ENCODE data around the gene PLPP7. TPM values are rescaled to one million over a fixed set of nuclear protein-coding genes. Genes with fewer than 3 reads are reported as not detected.

PLPP7 gene
- polyA plus RNA-seq, 1 of the 3 experiments (the other 2 are of a cell fraction) = 8.6 TPM

DNA sequence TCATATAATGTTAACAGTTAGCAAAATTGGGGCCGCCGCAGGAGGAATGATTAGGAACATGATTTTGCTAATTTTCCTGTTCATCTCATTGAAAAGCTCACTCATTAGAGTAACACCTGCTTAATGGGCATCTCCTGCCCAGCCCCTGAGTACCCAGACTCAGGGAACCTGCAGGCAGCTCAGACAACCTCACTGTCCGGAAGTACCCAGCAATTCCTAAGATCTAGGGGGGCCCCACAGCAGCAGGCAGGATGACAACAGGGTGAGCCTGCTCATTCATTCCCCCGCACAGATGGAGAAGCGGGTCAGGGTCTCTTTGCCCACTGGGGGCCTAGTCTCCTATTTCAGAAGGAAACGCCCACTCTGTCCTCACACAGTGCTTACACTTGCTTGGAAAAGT is 25.8 kb upstream of the PLPP7 start:
- CTCF ChIA-PET = interaction anchor here (1.3 to 1.5 kb wide), 2 partner anchors 16 to 73 kb away, joined by 3 read pairs; no protein-coding TSS in a partner anchor
- H3K79me2 ChIP-seq (ENCODE audit: insufficient read depth) = no peaks in the 10 kb centered on the region

DNA sequence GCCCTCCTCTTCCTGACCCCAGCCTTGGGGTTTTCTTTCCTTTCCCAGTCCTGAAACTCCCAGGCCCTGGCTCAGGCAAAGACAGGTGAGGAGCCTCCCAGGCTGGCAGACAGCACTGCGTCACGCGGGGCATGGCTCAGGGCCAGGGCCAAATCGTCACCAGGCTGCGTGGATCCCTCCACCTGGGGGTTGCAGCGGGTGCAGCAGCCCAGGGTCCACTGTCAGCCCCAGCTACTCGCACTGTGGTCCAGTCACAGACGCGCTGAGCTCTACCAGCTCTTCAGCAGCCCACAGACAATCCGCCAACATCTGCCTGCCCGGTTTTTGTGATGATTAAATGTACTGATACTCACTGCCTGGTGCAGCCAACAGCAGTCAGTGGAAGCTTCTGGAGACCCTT is 25.3 kb upstream of the PLPP7 start:
- TF ChIP-seq, protein P1, sequence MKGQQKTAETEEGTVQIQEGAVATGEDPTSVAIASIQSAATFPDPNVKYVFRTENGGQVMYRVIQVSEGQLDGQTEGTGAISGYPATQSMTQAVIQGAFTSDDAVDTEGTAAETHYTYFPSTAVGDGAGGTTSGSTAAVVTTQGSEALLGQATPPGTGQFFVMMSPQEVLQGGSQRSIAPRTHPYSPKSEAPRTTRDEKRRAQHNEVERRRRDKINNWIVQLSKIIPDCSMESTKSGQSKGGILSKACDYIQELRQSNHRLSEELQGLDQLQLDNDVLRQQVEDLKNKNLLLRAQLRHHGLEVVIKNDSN (IDR thresholded peaks at IDR 0.05; ENCODE audit: borderline replicate concordance, low read depth) = no peak
- TF ChIP-seq SIN3A (IDR thresholded peaks at IDR 0.05; ENCODE audit: borderline replicate concordance, low read depth, low read length) (no peak), TEAD4 (IDR thresholded peaks at IDR 0.05; ENCODE audit: borderline replicate concordance, insufficient read depth) (no peak), NRF1 (IDR thresholded peaks at IDR 0.05; ENCODE audit: low read depth, low read length) (no peak), RFX5 (IDR thresholded peaks at IDR 0.05; ENCODE audit: low read length) (no peak), EP300 (IDR thresholded peaks at IDR 0.05; ENCODE audit: borderline replicate concordance in 1 of 2, low read depth in 1 of 2, low read length in 1 of 2) (no peak), RXRA (IDR thresholded peaks at IDR 0.05; ENCODE audit: borderline replicate concordance, low read depth) (no peak), FOXM1 (IDR thresholded peaks at IDR 0.05; ENCODE audit: low read depth) (no peak), GABPA (IDR thresholded peaks at IDR 0.05; ENCODE audit: low read depth) (no peak), YY1 (IDR thresholded peaks at IDR 0.05; ENCODE audit: low read depth) (no peak), TCF12 (IDR thresholded peaks at IDR 0.05) (no peak), ELF1 (IDR thresholded peaks at IDR 0.05) (no peak)
- TF ChIP-seq, protein P2, sequence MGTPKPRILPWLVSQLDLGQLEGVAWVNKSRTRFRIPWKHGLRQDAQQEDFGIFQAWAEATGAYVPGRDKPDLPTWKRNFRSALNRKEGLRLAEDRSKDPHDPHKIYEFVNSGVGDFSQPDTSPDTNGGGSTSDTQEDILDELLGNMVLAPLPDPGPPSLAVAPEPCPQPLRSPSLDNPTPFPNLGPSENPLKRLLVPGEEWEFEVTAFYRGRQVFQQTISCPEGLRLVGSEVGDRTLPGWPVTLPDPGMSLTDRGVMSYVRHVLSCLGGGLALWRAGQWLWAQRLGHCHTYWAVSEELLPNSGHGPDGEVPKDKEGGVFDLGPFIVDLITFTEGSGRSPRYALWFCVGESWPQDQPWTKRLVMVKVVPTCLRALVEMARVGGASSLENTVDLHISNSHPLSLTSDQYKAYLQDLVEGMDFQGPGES (IDR thresholded peaks at IDR 0.05; ENCODE audit: low read depth, low read length) = no peak
- no peaks in the 10 kb centered on the region for H3K27me3 ChIP-seq (ENCODE audit: insufficient read depth)
- no peak overlapping the region for H3K4me2 ChIP-seq
- H3K9me3 ChIP-seq = no peaks in the 10 kb centered on the region
- no peak overlapping the region for H2AFZ ChIP-seq (ENCODE audit: low read depth)
- no peaks in the 10 kb centered on the region for H3K9me2 ChIP-seq
- no peak overlapping the region for H3K27ac ChIP-seq (ENCODE audit: low read depth in 2 of 2, low read length in 1 of 2)
- no peaks in the 10 kb centered on the region for H3F3A ChIP-seq (replicated peaks; ENCODE audit: insufficient read depth)
- H3K4me1 ChIP-seq (ENCODE audit: control insufficient read depth in 1 of 2, insufficient read depth in 2 of 2, low read depth in 1 of 2, low read length in 1 of 2) = peaks cover 0 to 6% of the 10 kb centered on the region in 2 experiments; a peak in 1 of 4 replicates
- no peak overlapping the region for H3K9ac ChIP-seq
- peak; percentile 74 for DNase-seq
- no peaks in the 10 kb centered on the region for H3K36me3 ChIP-seq (replicated peaks in 1 of 2; ENCODE audit: control insufficient read depth in 1 of 2, insufficient read depth in 2 of 2, low read length in 1 of 2)
- WGBS (ENCODE audit: low lambda C conversion rate) = 78% methylated on average over 11 of the region's 11 CpGs
- H3K79me2 ChIP-seq (ENCODE audit: insufficient read depth) = no peaks in the 10 kb centered on the region
- no peaks in the 10 kb centered on the region for H4K20me1 ChIP-seq (ENCODE audit: insufficient read depth)
- POLR2A ChIA-PET = interaction anchor here (0.7 kb wide), 1 partner anchor 57 kb away, joined by 3 read pairs; no protein-coding TSS in a partner anchor
- H3K4me3 ChIP-seq (ENCODE audit: low read depth in 2 of 2, low read length in 1 of 2) = no peak overlapping the region
- CTCF ChIA-PET = interaction anchor here (1.3 to 1.5 kb wide), 2 partner anchors 16 to 72 kb away, joined by 3 read pairs; no protein-coding TSS in a partner anchor

More for the DNA sequence above, 25.8 kb upstream of the PLPP7 start:
- H3K27me3 ChIP-seq (ENCODE audit: insufficient read depth) = no peaks in the 10 kb centered on the region
- H3K36me3 ChIP-seq (replicated peaks in 1 of 2; ENCODE audit: control insufficient read depth in 1 of 2, insufficient read depth in 2 of 2, low read length in 1 of 2) = no peaks in the 10 kb centered on the region
- no peak overlapping the region for H3K4me3 ChIP-seq (ENCODE audit: low read depth in 2 of 2, low read length in 1 of 2)
- H3F3A ChIP-seq (replicated peaks; ENCODE audit: insufficient read depth) = no peaks in the 10 kb centered on the region
- TF ChIP-seq RAD21 (IDR thresholded peaks at IDR 0.05; ENCODE audit: low read length) (no peak), TEAD4 (IDR thresholded peaks at IDR 0.05; ENCODE audit: borderline replicate concordance, insufficient read depth) (no peak), SIN3A (IDR thresholded peaks at IDR 0.05; ENCODE audit: borderline replicate concordance, low read depth, low read length) (no peak), RFX5 (IDR thresholded peaks at IDR 0.05; ENCODE audit: low read length) (no peak), FOXM1 (IDR thresholded peaks at IDR 0.05; ENCODE audit: low read depth) (no peak), RXRA (IDR thresholded peaks at IDR 0.05; ENCODE audit: borderline replicate concordance, low read depth) (no peak), POLR2AphosphoS5 (IDR thresholded peaks at IDR 0.05; ENCODE audit: low read depth, low read length) (no peak), NRF1 (IDR thresholded peaks at IDR 0.05; ENCODE audit: low read depth, low read length) (no peak), JUND (IDR thresholded peaks at IDR 0.05) (no peak)
- TF ChIP-seq, protein P3, sequence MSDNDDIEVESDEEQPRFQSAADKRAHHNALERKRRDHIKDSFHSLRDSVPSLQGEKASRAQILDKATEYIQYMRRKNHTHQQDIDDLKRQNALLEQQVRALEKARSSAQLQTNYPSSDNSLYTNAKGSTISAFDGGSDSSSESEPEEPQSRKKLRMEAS (IDR thresholded peaks at IDR 0.05; ENCODE audit: low read depth) = no peak
- H3K4me2 ChIP-seq = no peak overlapping the region
- H3K9me2 ChIP-seq = no peaks in the 10 kb centered on the region
- no peak overlapping the region for H3K9ac ChIP-seq
- no peaks in the 10 kb centered on the region for H3K9me3 ChIP-seq
- H3K4me1 ChIP-seq (ENCODE audit: control insufficient read depth in 1 of 2, insufficient read depth in 2 of 2, low read depth in 1 of 2, low read length in 1 of 2) = peaks cover 0 to 6% of the 10 kb centered on the region in 2 experiments; a peak in 1 of 4 replicates
- POLR2A ChIA-PET = interaction anchor here (0.7 kb wide), 1 partner anchor 57 kb away, joined by 3 read pairs; no protein-coding TSS in a partner anchor
- H4K20me1 ChIP-seq (ENCODE audit: insufficient read depth) = no peaks in the 10 kb centered on the region
- no peak overlapping the region for H2AFZ ChIP-seq (ENCODE audit: low read depth)
- no peak for DNase-seq
- H3K27ac ChIP-seq (ENCODE audit: low read depth in 2 of 2, low read length in 1 of 2) = no peak overlapping the region
- WGBS (ENCODE audit: low lambda C conversion rate) = 85% methylated on average over 6 of the region's 6 CpGs

Measured in SK-N-SH (cell line).